ENCODE data around the gene MPV17L2. TPM values are rescaled to one million over a fixed set of nuclear protein-coding genes. Genes with fewer than 3 reads are reported as not detected.

Gene MPV17L2
- polyA plus RNA-seq, 1 donor from 2014 or later = 17.7 TPM

GRCh38 chr19:18197306-18197705 is 4.3 kb downstream of the MPV17L2 start:
- no peak overlapping the region for H2AFZ ChIP-seq (ENCODE audit: low read depth, low read length)
- H3K9me3 ChIP-seq (ENCODE audit: low read length) = no peaks in the 10 kb centered on the region
- peaks cover 8% of the 10 kb centered on the region for H3K79me2 ChIP-seq (replicated peaks; ENCODE audit: insufficient read depth, low read length)
- no peaks in the 10 kb centered on the region for H3K36me3 ChIP-seq (ENCODE audit: insufficient read depth, low read length)
- H3K4me2 ChIP-seq (ENCODE audit: low read length) = no peak overlapping the region
- no peak overlapping the region for H3K9ac ChIP-seq (ENCODE audit: low read length)
- no peaks in the 10 kb centered on the region for H3K27me3 ChIP-seq (ENCODE audit: insufficient read depth, low read depth, low read length)
- H4K20me1 ChIP-seq (ENCODE audit: insufficient read depth) = no peaks in the 10 kb centered on the region
- TF ChIP-seq TAF1 (IDR thresholded peaks at IDR 0.05; ENCODE audit: low read depth) (no peak), RAD21 (conservative IDR thresholded peaks at IDR 0.05) (no peak), MXI1 (conservative IDR thresholded peaks at IDR 0.05; ENCODE audit: poor library complexity, severe bottlenecking) (no peak), EP300 (conservative IDR thresholded peaks at IDR 0.05; ENCODE audit: poor library complexity, severe bottlenecking) (no peak), CTCF (IDR thresholded peaks at IDR 0.05; ENCODE audit: poor library complexity, severe bottlenecking) (no peak), SMC3 (conservative IDR thresholded peaks at IDR 0.05; ENCODE audit: poor library complexity) (no peak), POLR2AphosphoS5 (IDR thresholded peaks at IDR 0.05) (no peak), REST (IDR thresholded peaks at IDR 0.05; ENCODE audit: borderline replicate concordance) (no peak), EZH2 (IDR thresholded peaks at IDR 0.05; ENCODE audit: borderline replicate concordance, insufficient read depth, low read length, poor library complexity, severe bottlenecking) (no peak)
- H3K27ac ChIP-seq (ENCODE audit: low read length) = no peak overlapping the region
- H3K4me3 ChIP-seq (ENCODE audit: low read length) = no peak overlapping the region
- H3K9me2 ChIP-seq (ENCODE audit: insufficient read depth, low read length) = no peaks in the 10 kb centered on the region
- H3F3A ChIP-seq (ENCODE audit: insufficient read depth, low read length, poor library complexity, severe bottlenecking) = no peaks in the 10 kb centered on the region

GRCh38 chr19:18197941-18198340 is 4.9 kb downstream of the MPV17L2 start:
- no peaks in the 10 kb centered on the region for H3K9me2 ChIP-seq (ENCODE audit: insufficient read depth, low read length)
- no peaks in the 10 kb centered on the region for H4K20me1 ChIP-seq (ENCODE audit: insufficient read depth)
- H3K27ac ChIP-seq (ENCODE audit: low read length) = no peak overlapping the region
- H3F3A ChIP-seq (ENCODE audit: insufficient read depth, low read length, poor library complexity, severe bottlenecking) = no peaks in the 10 kb centered on the region
- no peak overlapping the region for H3K9ac ChIP-seq (ENCODE audit: low read length)
- peaks cover 12% of the 10 kb centered on the region for H3K79me2 ChIP-seq (replicated peaks; ENCODE audit: insufficient read depth, low read length)
- H3K4me3 ChIP-seq (ENCODE audit: low read length) = no peak overlapping the region
- H3K9me3 ChIP-seq (ENCODE audit: low read length) = no peaks in the 10 kb centered on the region
- no peak for TF ChIP-seq CTCF (IDR thresholded peaks at IDR 0.05; ENCODE audit: poor library complexity, severe bottlenecking)
- no peak for TF ChIP-seq RAD21 (conservative IDR thresholded peaks at IDR 0.05)
- no peak for TF ChIP-seq POLR2AphosphoS5 (IDR thresholded peaks at IDR 0.05)
- TF ChIP-seq EZH2 (IDR thresholded peaks at IDR 0.05; ENCODE audit: borderline replicate concordance, insufficient read depth, low read length, poor library complexity, severe bottlenecking) = no peak
- no peak for TF ChIP-seq MXI1 (conservative IDR thresholded peaks at IDR 0.05; ENCODE audit: poor library complexity, severe bottlenecking)
- TF ChIP-seq REST (IDR thresholded peaks at IDR 0.05; ENCODE audit: borderline replicate concordance) = no peak
- TF ChIP-seq SMC3 (conservative IDR thresholded peaks at IDR 0.05; ENCODE audit: poor library complexity) = no peak
- no peak for TF ChIP-seq EP300 (conservative IDR thresholded peaks at IDR 0.05; ENCODE audit: poor library complexity, severe bottlenecking)
- no peak for TF ChIP-seq TAF1 (IDR thresholded peaks at IDR 0.05; ENCODE audit: low read depth)
- no peaks in the 10 kb centered on the region for H3K27me3 ChIP-seq (ENCODE audit: insufficient read depth, low read depth, low read length)
- H3K36me3 ChIP-seq (ENCODE audit: insufficient read depth, low read length) = no peaks in the 10 kb centered on the region
- H2AFZ ChIP-seq (ENCODE audit: low read depth, low read length) = no peak overlapping the region
- H3K4me2 ChIP-seq (ENCODE audit: low read length) = no peak overlapping the region
